Tibial artery (tissue), 4 donors: ENCODE measurements around the gene FAM53B.

Source experiments
- DNase-seq, 2 donors: peaks; one replicate each; pipeline ENCODE4 v3.0.0-alpha.2; 2019
- H3K27ac ChIP-seq, 2 donors: fragments of 200-600 bp; sonication (generic) in 1 of 2; 1 replicate in 1 of 2; 2 replicates in 1 of 2; pipeline ENCODE4 v1.5.1; 2018 to 2019; ENCODE audit warnings: mild to moderate bottlenecking in 1 of 2
- H3K27me3 ChIP-seq, 2 donors: fragments of 200-600 bp; sonication (generic) in 1 of 2; one replicate each; pipeline versions ENCODE4 v1.5.1 to v1.6.0; 2016 to 2019
- H3K36me3 ChIP-seq, 3 donors: fragments of 200-600 bp; sonication (generic) in 2 of 3; one replicate each; pipeline ENCODE4 v1.5.1; 2016 to 2019; ENCODE audit warnings: mild to moderate bottlenecking in 2 of 3
- H3K4me1 ChIP-seq, 4 donors: fragments of 200-600 bp; sonication (generic) in 2 of 4; 1 replicate in 3 of 4; 2 replicates in 1 of 4; pipeline ENCODE4 v1.5.1; 2016 to 2019
- H3K4me3 ChIP-seq, 2 donors: fragments of 200-600 bp; sonication (generic) in 1 of 2; 1 replicate in 1 of 2; 2 replicates in 1 of 2; pipeline ENCODE4 v1.5.1; 2018 to 2019; ENCODE audit warnings: mild to moderate bottlenecking in 2 of 2
- H3K9me3 ChIP-seq, 3 donors: fragments of 200-600 bp; sonication (generic) in 1 of 3; one replicate each; pipeline ENCODE4 v1.5.1; 2016 to 2019
- intact Hi-C: fragments of 100-400 bp; cut with DNase I; formaldehyde crosslinking; loops from one replicate; pipeline ENCODE4 v1.15.0; 2023; ENCODE audit warnings: low total_unique reads
- TF ChIP-seq, protein P1 (sequence below), 2 experiments: fragments of 200-600 bp in 1 of 2; fragments of 450-650 bp in 1 of 2; IDR thresholded peaks; one replicate each; pipeline ENCODE4 v1.5.1; 2017 to 2019; ENCODE audit warnings: antibody characterized with exemption in 2 of 2, mild to moderate bottlenecking in 1 of 2, moderate library complexity in 1 of 2

Gene FAM53B

DNA sequence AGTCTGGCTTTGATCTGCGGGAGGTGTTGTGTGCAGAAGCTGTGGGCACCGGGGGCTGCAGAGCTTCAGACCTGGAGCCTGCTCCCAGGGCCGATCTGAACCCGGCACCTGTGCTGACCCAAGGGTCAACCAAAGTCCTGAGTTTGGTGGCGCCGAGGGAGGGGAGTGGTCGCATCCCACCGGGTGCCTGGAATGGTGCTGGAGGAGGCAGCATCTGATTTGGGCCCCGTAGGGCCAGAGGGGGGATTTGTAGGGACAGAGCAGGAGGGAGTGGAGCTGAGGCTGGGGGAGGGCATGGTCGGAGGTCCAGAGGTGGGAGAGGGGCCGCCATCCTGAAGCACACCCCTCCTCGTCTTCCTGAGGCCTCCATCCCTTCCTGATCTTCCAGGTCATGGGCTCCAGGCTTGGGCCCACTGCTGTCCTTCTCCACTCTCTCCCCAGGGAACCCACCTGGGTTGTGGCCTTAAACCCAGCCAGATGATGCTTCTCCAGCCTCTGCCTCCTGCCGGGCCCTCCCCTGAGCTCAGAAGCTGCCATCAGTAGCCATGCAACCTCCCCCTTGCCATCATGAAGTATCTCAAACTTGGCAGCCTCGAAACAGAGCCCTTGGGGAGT lies 169.6 kb downstream of the FAM53B start:
- Histone ChIP-seq H3K27me3 (no peaks in the 10 kb centered on the region), H3K4me1 (peaks cover 0 to 11% (median 7%) of the 10 kb centered on the region in 4 donors), H3K9me3 (no peaks in the 10 kb centered on the region), H3K4me3 (no peak overlapping the region), H3K27ac (no peak overlapping the region), H3K36me3 (no peaks in the 10 kb centered on the region)
- TF ChIP-seq, protein P1, sequence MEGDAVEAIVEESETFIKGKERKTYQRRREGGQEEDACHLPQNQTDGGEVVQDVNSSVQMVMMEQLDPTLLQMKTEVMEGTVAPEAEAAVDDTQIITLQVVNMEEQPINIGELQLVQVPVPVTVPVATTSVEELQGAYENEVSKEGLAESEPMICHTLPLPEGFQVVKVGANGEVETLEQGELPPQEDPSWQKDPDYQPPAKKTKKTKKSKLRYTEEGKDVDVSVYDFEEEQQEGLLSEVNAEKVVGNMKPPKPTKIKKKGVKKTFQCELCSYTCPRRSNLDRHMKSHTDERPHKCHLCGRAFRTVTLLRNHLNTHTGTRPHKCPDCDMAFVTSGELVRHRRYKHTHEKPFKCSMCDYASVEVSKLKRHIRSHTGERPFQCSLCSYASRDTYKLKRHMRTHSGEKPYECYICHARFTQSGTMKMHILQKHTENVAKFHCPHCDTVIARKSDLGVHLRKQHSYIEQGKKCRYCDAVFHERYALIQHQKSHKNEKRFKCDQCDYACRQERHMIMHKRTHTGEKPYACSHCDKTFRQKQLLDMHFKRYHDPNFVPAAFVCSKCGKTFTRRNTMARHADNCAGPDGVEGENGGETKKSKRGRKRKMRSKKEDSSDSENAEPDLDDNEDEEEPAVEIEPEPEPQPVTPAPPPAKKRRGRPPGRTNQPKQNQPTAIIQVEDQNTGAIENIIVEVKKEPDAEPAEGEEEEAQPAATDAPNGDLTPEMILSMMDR (IDR thresholded peaks at IDR 0.05) = no peak
- intact Hi-C loops = no loop called here
- DNase-seq = peak in 1 of 2 donors; percentile 43

DNA sequence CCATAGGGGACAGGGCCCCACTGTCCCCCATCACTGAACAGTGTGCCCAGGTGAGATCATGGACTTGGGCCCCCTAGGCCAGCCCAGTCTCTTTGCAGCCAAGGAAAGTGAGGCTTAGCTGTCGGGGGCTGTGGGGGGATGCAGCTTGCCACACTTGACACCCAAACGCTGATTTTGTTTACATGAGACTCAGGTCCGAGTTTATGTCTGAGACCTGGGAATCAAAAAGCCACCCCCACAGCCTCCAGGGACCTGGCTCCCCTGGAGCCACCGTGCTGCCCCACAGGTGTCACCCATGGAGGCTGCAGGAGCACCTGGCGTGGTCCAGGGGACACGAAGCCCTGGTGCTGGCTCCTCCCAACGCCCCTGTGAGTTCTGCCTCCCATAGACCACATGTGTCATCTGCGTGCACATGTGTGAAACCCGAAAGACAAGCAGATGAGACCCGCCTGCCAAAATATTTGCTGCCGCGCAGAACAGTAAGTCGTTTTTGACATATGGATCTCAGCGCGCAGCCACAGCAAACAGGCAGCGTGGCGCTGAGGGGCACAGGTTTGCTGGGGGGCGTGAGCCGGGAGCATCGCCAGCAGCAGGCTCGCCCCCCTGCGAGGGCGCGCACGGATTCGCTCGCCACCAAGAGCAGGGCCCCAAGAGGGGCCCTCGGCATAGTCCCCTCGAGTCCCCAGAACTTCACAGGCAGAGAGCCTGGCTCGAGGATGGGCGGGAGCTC lies 170.3 kb downstream of the FAM53B start:
- TF ChIP-seq, protein P1 (IDR thresholded peaks at IDR 0.05) = no peak
- H3K9me3 ChIP-seq = no peaks in the 10 kb centered on the region

DNA sequence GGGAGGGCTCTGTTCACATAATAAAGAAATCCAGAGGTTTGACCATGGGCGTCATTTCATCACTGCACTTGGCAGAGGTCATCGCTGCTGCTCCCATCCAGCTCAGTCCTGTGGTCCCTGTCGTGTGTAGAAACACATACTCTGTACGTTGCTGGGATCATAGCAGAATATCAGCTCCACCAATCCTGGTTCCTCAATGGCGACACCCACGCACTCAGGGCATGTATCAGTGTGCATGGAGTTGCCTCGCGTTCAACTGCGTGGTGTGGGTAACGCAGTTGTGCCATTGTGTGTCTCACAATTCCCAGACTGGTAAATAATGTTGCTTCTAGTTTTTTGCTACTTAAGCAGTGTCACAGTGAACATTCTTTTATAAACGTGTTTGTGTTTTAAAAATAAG lies 171.4 kb downstream of the FAM53B start:
- H3K4me1 ChIP-seq = no peaks in the 10 kb centered on the region
- no peak overlapping the region for H3K27ac ChIP-seq
- H3K9me3 ChIP-seq = no peaks in the 10 kb centered on the region
- TF ChIP-seq, protein P1 (IDR thresholded peaks at IDR 0.05) = no peak
- no peak for DNase-seq
- H3K27me3 ChIP-seq = no peaks in the 10 kb centered on the region
- no peaks in the 10 kb centered on the region for H3K36me3 ChIP-seq
- intact Hi-C loops = no loop called here
- no peak overlapping the region for H3K4me3 ChIP-seq

More for the DNA sequence above, 170.3 kb downstream of the FAM53B start:
- Histone ChIP-seq H3K4me1 (peaks cover 0 to 6% (median 3%) of the 10 kb centered on the region in 4 donors), H3K36me3 (no peaks in the 10 kb centered on the region), H3K27me3 (no peaks in the 10 kb centered on the region), H3K27ac (no peak overlapping the region), H3K4me3 (no peak overlapping the region)
- intact Hi-C loops = no loop called here
- peak in 1 of 2 donors; percentile 46 for DNase-seq

- Histone ChIP-seq H3K4me1 (no peaks in the 10 kb centered on the region), H3K9me3 (no peaks in the 10 kb centered on the region), H3K27ac (no peak overlapping the region), H3K27me3 (no peaks in the 10 kb centered on the region), H3K4me3 (no peak overlapping the region), H3K36me3 (no peaks in the 10 kb centered on the region)
- intact Hi-C loops = no loop called here
- TF ChIP-seq, protein P1 (IDR thresholded peaks at IDR 0.05) = no peak
- peak in 1 of 2 donors; percentile 4 for DNase-seq
Measured at GRCh38 chr10:124570646-124571045, 173.5 kb downstream of the FAM53B start.

DNA sequence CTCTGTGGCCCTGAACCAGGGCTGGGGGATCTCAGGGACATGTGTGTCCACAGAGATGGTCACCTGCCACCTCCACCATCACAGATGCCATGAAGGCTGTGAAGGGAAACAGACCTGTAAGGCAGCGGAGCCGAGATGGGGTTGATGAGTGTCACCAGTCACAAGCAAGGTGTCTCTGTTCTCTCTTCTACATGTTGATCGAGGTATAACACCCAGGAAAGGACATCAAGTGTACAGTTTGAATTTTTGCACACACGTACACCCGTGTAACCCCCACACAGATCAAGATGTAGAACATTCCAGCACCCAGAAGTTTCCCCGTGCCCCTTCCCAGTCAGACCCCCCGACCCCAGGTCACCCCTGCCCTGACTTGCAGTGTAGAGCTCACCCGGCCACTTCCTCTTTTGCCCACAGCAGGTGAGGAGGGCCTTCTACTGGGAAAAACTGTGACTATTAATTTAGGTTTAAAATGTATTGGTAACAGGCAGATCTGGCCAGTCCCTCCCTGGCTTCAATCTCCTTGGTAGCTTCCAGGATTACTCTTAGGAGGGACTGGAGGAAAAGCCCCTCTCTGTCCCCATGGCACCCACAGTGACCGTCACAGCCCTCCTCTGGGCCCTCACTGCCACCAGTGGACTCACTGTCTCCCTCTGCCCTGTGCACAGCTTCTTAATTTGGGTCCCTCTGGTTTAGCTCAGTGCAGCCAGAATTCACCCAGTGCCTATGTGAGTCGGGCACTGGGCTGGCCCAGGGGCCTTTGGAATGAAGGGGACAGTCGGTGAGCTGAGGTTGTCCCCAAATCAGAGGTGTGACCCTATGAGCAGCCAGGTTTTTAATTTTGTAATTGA lies 174.3 kb downstream of the FAM53B start:
- H3K4me1 ChIP-seq = no peaks in the 10 kb centered on the region
- intact Hi-C loops = no loop called here
- TF ChIP-seq, protein P1 (IDR thresholded peaks at IDR 0.05) = no peak
- H3K36me3 ChIP-seq = no peaks in the 10 kb centered on the region
- H3K9me3 ChIP-seq = no peaks in the 10 kb centered on the region
- no peak overlapping the region for H3K4me3 ChIP-seq
- peak in 1 of 2 donors; percentile 39 for DNase-seq
- no peaks in the 10 kb centered on the region for H3K27me3 ChIP-seq
- H3K27ac ChIP-seq = no peak overlapping the region
